ENCODE measurements around the gene NUAK2.
"Not testable (repeated sequence)": the region's sequence is repeated elsewhere in the genome, so short reads cannot be mapped to it uniquely, and the experiment has no call there.

NUAK2 gene
- total RNA-seq = 0.60 to 32.6 (median 21.0) reads per million in 3 experiments

GRCh38 chr1:205321162-205321958 is at the start of gene NUAK2:
NUAK2 (minus strand) TSS chr1:205321745; CDS start chr1:205321628, 117 bp downstream.
- DNase-seq = peak; percentile 82

- DNase-seq = no peak
Observed at GRCh38 chr1:205370780-205371179, 49.2 kb upstream of the NUAK2 start.

GRCh38 chr1:205369701-205370123 is 48.2 kb upstream of the NUAK2 start:
- no peak for DNase-seq

GRCh38 chr1:205368478-205368877 is 46.9 kb upstream of the NUAK2 start:
- no peak for DNase-seq

GRCh38 chr1:205365945-205366463 is 44.5 kb upstream of the NUAK2 start:
- no peak for DNase-seq

GRCh38 chr1:205365086-205365485 is 43.5 kb upstream of the NUAK2 start:
- not testable (repeated sequence) for DNase-seq

- no peak for DNase-seq
Observed at GRCh38 chr1:205360891-205361290, 39.3 kb upstream of the NUAK2 start.

- no peak for DNase-seq
Observed at GRCh38 chr1:205359771-205360565, 38.4 kb upstream of the NUAK2 start.

GRCh38 chr1:205358579-205358978 is 37.0 kb upstream of the NUAK2 start:
- DNase-seq = no peak

- no peak for DNase-seq
Observed at GRCh38 chr1:205357567-205357966, 36.0 kb upstream of the NUAK2 start.

GRCh38 chr1:205356440-205357139 is 35.0 kb upstream of the NUAK2 start, which contains the start of gene KLHDC8A:
KLHDC8A (minus strand) TSS chr1:205356922; CDS start chr1:205343604, 13,318 bp downstream.
- DNase-seq = no peak

- DNase-seq = no peak
Observed at GRCh38 chr1:205355075-205355453, 33.5 kb upstream of the NUAK2 start.

GRCh38 chr1:205354259-205355074 is 32.9 kb upstream of the NUAK2 start:
- peak; percentile 48 for DNase-seq

- no peak for DNase-seq
Observed at GRCh38 chr1:205353612-205354011, 32.1 kb upstream of the NUAK2 start.

- DNase-seq = no peak
Observed at GRCh38 chr1:205353191-205353590, 31.6 kb upstream of the NUAK2 start.

- DNase-seq = no peak
Observed at GRCh38 chr1:205351984-205352713, 30.6 kb upstream of the NUAK2 start.

GRCh38 chr1:205350691-205351141 is 29.2 kb upstream of the NUAK2 start:
- DNase-seq = no peak

GRCh38 chr1:205350124-205350523 is 28.6 kb upstream of the NUAK2 start:
- DNase-seq = no peak

GRCh38 chr1:205348554-205349487 is 27.3 kb upstream of the NUAK2 start:
- DNase-seq = no peak

Measured in central memory CD4-positive, alpha-beta T cell (primary cell).